Common myeloid progenitor, CD34-positive (primary cell): ENCODE measurements around the gene PARPBP.
A peak's percentile ranks its signal among the peaks of the same experiment; 100 is the strongest.

Source experiments
- CTCF ChIA-PET: fragments of 350-600 bp; sonication (Branson Sonifier 250); formaldehyde crosslinking; loops from one replicate; lab custom pipeline; 2021; ENCODE audit warnings: antibody characterized with exemption; lab: Charles Lee
- POLR2A ChIA-PET: fragments of 350-600 bp; sonication (Branson Sonifier 250); formaldehyde crosslinking; loops from one replicate; lab custom pipeline; 2021; ENCODE audit warnings: antibody characterized with exemption; lab: Charles Lee
- DNase-seq, 3 donors: peaks; one replicate each; pipeline versions ENCODE4 v3.0.0 to v3.0.0-alpha.2; 2013
- H3K27ac ChIP-seq, 2 experiments: 1 replicate in 1 of 2; 2 replicates in 1 of 2; pipeline ENCODE4 v1.7.0; 2013; ENCODE audit warnings: inconsistent platforms in 2 of 2, low read length in 2 of 2, mild to moderate bottlenecking in 2 of 2, low read depth in 1 of 2, moderate library complexity in 1 of 2; ENCODE audit not compliant: severe bottlenecking in 2 of 2, insufficient read depth in 1 of 2, poor library complexity in 1 of 2
- H3K27me3 ChIP-seq, 5 experiments: replicated peaks in 2 of 5; 1 replicate in 3 of 5; 2 replicates in 2 of 5; pipeline versions ENCODE4 v1.6.1 to v1.7.0; 2013; ENCODE audit warnings: low read length in 4 of 5, mild to moderate bottlenecking in 2 of 5, moderate library complexity in 2 of 5, inconsistent platforms in 1 of 5; ENCODE audit not compliant: insufficient read depth in 5 of 5, control insufficient read depth in 4 of 5
- H3K36me3 ChIP-seq, 4 experiments: 1 replicate in 2 of 4; 2 replicates in 2 of 4; pipeline versions ENCODE4 v1.6.1 to v1.7.0; 2013; ENCODE audit warnings: low read length in 3 of 4, control low read depth in 1 of 4, mild to moderate bottlenecking in 1 of 4; ENCODE audit not compliant: control insufficient read depth in 4 of 4, insufficient read depth in 4 of 4
- H3K4me1 ChIP-seq, 4 experiments: 1 replicate in 3 of 4; 2 replicates in 1 of 4; pipeline versions ENCODE4 v1.6.1 to v1.7.1; 2013; ENCODE audit warnings: low read length in 3 of 4, mild to moderate bottlenecking in 3 of 4, control low read depth in 1 of 4, inconsistent platforms in 1 of 4, moderate library complexity in 1 of 4; ENCODE audit not compliant: control insufficient read depth in 4 of 4, insufficient read depth in 4 of 4; ENCODE audit errors: control extremely low read depth in 1 of 4
- H3K4me3 ChIP-seq, 7 experiments: 1 replicate in 4 of 7; 2 replicates in 3 of 7; pipeline versions ENCODE4 v1.5.1 to v1.7.0; 2013; ENCODE audit warnings: mild to moderate bottlenecking in 7 of 7, low read length in 6 of 7, moderate library complexity in 6 of 7, inconsistent platforms in 2 of 7, low read depth in 2 of 7, control low read depth in 1 of 7; ENCODE audit not compliant: insufficient read depth in 4 of 7, control insufficient read depth in 1 of 7; ENCODE audit errors: extremely low read depth in 1 of 7
- H3K9me3 ChIP-seq, 5 experiments: 1 replicate in 4 of 5; 2 replicates in 1 of 5; pipeline versions ENCODE4 v1.6.1 to v1.7.1; 2013; ENCODE audit warnings: low read length in 4 of 5, mild to moderate bottlenecking in 2 of 5, inconsistent platforms in 1 of 5, low read depth in 1 of 5, moderate library complexity in 1 of 5; ENCODE audit not compliant: control insufficient read depth in 4 of 5, insufficient read depth in 2 of 5; ENCODE audit errors: control extremely low read depth in 1 of 5
- WGBS: methylation state at CpG from one replicate; pipeline ENCODE4 v1.1.5; 2013; ENCODE audit not compliant: insufficient coverage; 5-methylcytosine and 5-hydroxymethylcytosine counted together

PARPBP gene

GRCh38 chr12:102201436-102202061 lies 81.6 kb downstream of the PARPBP start:
- peaks cover 0 to 10% (median 4%) of the 10 kb centered on the region in 4 experiments for H3K36me3 ChIP-seq
- no peak overlapping the region for H3K27ac ChIP-seq
- DNase-seq = no peak
- ChIA-PET POLR2A (no interaction called here), CTCF (no interaction called here)
- no peaks in the 10 kb centered on the region for H3K4me1 ChIP-seq
- H3K9me3 ChIP-seq = peaks cover 0 to 3% (median under 1%) of the 10 kb centered on the region in 5 experiments
- WGBS = 100% methylated on average over 1 of the region's 3 CpGs
- H3K4me3 ChIP-seq = no peak overlapping the region
- H3K27me3 ChIP-seq = no peaks in the 10 kb centered on the region

- POLR2A ChIA-PET = no interaction called here
- Histone ChIP-seq H3K9me3 (peaks cover 0 to 7% (median 3%) of the 10 kb centered on the region in 5 experiments), H3K27me3 (no peaks in the 10 kb centered on the region), H3K27ac (no peak overlapping the region), H3K4me3 (no peak overlapping the region), H3K36me3 (peaks cover 0 to 17% (median 7%) of the 10 kb centered on the region in 4 experiments), H3K4me1 (no peaks in the 10 kb centered on the region)
- WGBS = no CpG with 5 or more reads among the region's 4 CpGs
- no peak for DNase-seq
- CTCF ChIA-PET = no interaction called here
These were observed 82.6 kb downstream of the PARPBP start for GRCh38 chr12:102202556-102202955.

- no peak for DNase-seq
- 92% methylated on average over 1 of the region's 2 CpGs for WGBS
- H3K36me3 ChIP-seq = peaks cover 0 to 17% (median 8%) of the 10 kb centered on the region in 4 experiments
- POLR2A ChIA-PET = no interaction called here
- H3K27ac ChIP-seq = no peak overlapping the region
- H3K4me1 ChIP-seq = no peaks in the 10 kb centered on the region
- no peak overlapping the region for H3K4me3 ChIP-seq
- CTCF ChIA-PET = no interaction called here
- H3K9me3 ChIP-seq = peaks cover 0 to 10% (median 4%) of the 10 kb centered on the region in 5 experiments
- no peaks in the 10 kb centered on the region for H3K27me3 ChIP-seq
These were observed 84.0 kb downstream of the PARPBP start for GRCh38 chr12:102204025-102204424.

GRCh38 chr12:102215992-102216691 lies 96.2 kb downstream of the PARPBP start:
- POLR2A ChIA-PET = no interaction called here
- 100% methylated on average over 2 of the region's 5 CpGs for WGBS

GRCh38 chr12:102220736-102221135 lies 100.8 kb downstream of the PARPBP start:
- no peaks in the 10 kb centered on the region for H3K27me3 ChIP-seq
- ChIA-PET POLR2A (no interaction called here), CTCF (no interaction called here)
- H3K4me3 ChIP-seq = no peak overlapping the region
- no peaks in the 10 kb centered on the region for H3K36me3 ChIP-seq
- DNase-seq = no peak
- H3K4me1 ChIP-seq = no peaks in the 10 kb centered on the region
- H3K9me3 ChIP-seq = no peaks in the 10 kb centered on the region
- no peak overlapping the region for H3K27ac ChIP-seq

More at GRCh38 chr12:102215992-102216691, 96.2 kb downstream of the PARPBP start:
- Histone ChIP-seq H3K27ac (no peak overlapping the region), H3K4me3 (no peak overlapping the region), H3K4me1 (no peaks in the 10 kb centered on the region), H3K9me3 (no peaks in the 10 kb centered on the region), H3K27me3 (no peaks in the 10 kb centered on the region), H3K36me3 (no peaks in the 10 kb centered on the region)
- CTCF ChIA-PET = no interaction called here
- DNase-seq = peak in 1 of 3 donors; percentile 1

GRCh38 chr12:102227954-102228353 lies 108.0 kb downstream of the PARPBP start:
- Histone ChIP-seq H3K4me3 (no peak overlapping the region), H3K9me3 (no peaks in the 10 kb centered on the region), H3K36me3 (no peaks in the 10 kb centered on the region), H3K4me1 (no peaks in the 10 kb centered on the region), H3K27ac (no peak overlapping the region), H3K27me3 (peaks cover 0 to 2% (median 0%) of the 10 kb centered on the region in 5 experiments)
- CTCF ChIA-PET = no interaction called here
- WGBS = no CpG with 5 or more reads among the region's 5 CpGs
- POLR2A ChIA-PET = no interaction called here
- DNase-seq = no peak

GRCh38 chr12:102232036-102232435 lies 112.1 kb downstream of the PARPBP start:
- CTCF ChIA-PET = interaction anchor here (0.7 kb wide), 1 partner anchor 7 kb away, joined by 3 read pairs; no protein-coding TSS in a partner anchor
- no peak for DNase-seq
- POLR2A ChIA-PET = no interaction called here
- no peak overlapping the region for H3K27ac ChIP-seq
- no peak overlapping the region for H3K4me3 ChIP-seq
- peaks cover 0 to 2% (median 0%) of the 10 kb centered on the region in 5 experiments for H3K27me3 ChIP-seq
- H3K9me3 ChIP-seq = no peaks in the 10 kb centered on the region
- H3K4me1 ChIP-seq = no peaks in the 10 kb centered on the region
- H3K36me3 ChIP-seq = no peaks in the 10 kb centered on the region
